ENCODE measurements around the gene CFAP251.

CFAP251 gene

DNA sequence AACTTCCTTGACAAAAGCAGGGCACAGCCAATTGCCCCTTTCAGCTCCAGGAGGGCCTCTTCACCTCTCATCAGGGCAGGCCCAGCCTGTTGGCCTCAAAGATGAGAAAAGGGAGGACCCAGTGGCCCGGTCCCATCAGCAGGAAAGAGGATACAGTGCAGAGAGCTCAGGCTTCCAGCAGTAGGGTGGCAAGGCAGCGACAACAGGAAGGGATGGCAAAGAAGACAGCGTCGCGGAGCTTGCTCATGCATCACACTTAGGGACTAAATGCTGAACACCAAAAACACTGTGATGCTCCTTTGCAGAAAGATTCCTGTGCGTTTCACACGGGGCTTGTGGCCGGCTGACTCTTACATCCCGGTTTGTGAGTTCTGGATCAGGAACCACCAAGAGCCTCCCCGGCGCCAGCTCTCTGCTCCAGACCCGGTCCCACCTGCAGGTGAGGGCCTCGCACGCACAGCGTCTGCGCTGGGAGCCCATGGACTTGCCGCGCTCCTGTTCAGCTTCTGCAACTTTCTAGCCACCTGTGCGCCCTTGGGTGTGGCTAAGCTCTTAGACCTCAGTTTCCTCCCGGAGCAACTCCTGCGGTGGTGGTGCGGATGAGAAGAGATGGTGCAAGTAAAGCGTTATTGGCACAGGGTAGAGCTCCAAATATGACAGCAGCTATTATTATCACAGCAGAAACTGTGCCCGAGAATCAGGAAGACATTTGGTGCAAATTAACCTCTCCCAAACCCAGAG lies 88.0 kb downstream of the CFAP251 start:
- no peak for DNase-seq

DNA sequence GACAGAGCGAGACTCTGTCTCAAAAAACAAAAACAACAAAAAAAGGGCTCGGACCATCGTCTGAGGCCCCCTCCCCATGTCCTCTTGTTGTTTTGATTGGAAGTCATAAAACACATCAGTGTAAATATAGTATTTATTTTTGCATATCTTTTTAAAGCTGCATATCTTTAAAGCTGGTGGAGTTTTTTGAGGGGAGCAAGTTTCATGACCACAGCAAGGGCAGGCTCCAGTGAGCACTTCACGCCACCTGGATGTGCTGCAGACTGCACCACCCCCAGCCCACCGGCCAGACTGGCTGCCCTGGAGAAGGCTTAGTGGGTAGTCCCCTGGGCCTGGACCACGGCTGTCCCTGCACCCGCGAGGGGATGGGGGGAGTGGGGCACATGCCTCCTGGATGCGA lies 91.3 kb downstream of the CFAP251 start:
- no peak for DNase-seq

DNA sequence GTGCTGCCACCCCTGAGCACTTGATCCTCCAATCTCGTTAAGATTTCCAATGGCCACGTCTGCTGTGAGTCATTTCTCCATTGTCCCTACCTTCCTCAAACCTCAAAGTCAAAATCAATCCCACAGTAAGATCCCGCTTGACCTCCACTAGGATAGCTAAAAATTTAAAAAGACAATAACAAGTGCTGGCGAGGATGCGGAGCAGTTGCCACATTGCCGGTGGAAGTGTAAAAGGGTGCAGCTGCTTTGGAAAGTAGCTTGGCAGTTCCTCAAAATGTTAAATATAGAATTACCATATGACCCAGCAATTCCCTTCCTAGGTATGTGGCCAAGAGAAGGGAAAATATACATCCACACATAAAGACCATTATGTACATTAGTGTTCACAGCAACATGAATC lies 93.8 kb downstream of the CFAP251 start:
- DNase-seq = no peak

DNA sequence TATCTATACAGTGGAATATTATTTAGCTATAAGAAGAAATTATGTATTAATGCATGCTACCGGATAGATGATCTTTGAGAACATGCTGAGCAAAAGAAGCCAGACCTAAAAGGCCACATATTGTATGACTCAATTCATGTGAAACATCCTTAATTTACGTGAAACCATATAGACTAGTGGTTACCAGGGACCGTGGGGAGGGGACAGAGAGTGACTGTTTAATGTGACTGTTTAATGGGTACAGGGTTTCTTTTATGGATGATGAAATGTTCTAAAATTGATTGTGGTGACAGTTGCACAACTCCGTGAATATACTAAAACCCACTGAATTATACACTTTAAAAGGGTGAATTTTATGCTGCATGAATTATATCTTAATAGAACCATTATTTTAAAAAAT lies 94.7 kb downstream of the CFAP251 start:
- no peak for DNase-seq

DNA sequence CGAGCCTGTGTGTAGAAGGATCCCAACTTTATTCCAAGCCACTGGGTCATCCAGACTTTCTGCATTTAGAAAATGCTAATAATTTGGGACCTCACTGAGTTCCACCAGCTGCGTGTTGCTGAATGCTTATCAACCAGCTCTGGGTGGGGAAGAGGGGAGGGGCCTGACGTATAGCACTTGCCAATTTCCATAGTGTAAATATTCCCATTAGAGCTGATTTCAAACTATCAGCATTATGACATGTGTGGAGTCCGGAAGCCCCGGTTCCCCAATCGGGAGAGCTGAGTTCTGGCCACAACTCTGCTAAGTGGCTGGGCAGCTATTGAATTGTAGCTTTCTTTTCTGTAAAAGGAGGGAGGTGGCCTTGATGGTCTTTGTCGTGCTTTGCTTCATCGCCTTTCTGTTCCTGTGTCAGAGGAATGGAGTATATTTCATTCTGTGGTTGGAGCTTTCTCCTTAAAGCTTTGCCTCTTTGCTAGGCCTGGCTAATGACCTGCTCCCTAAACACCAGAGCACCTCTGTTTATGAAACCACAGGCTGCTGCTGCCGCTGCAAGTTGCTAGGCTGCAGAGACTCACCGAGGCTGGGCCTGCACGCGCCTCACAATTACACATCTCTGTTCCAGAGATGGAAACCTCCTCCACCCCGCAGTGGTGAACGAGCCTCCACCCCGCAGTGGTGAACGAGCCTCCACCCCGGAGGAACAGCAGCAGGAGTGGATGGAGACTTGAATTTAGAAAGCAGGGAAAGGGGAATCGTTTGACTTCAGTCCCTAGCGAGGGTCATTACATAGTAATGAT lies 95.6 kb downstream of the CFAP251 start:
- no peak for DNase-seq

DNA sequence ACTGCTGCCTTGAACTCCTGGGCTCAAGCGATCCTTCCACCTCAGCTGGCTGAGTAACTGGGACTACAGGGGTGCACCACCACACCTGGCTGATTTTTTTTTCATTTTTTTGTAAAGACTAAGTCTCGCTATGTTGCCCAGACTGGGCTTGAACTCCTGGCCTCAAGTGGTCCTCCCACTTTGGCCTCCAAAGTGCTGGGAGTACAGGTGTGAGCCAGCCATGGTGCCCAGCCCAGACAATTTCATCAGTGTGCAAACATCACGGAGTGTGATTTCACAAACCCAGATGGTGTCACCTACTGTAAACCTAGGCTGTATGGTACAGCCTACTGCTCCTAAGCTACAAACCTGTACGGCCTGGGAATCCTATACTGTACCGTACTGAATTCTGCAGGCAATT lies 96.4 kb downstream of the CFAP251 start:
- no peak for DNase-seq

DNA sequence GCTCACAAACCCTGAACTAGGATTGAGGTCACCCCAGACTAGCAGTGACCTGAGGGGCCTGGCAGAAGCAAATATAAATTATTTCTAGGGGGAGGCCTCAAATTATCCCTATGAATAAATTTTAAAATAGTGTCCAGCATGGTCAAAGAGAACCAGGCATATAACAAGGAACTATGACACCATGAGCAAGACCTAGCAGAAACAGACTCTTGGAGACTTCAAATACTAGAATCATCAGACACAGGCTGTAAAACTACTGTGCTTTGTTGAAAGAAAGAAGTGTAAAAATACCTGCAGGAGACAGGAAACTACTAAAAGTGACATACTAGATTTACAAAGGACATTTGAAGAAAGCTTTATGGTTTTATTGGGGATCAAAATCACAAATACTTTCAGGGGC lies 100.1 kb downstream of the CFAP251 start:
- DNase-seq = no peak

DNA sequence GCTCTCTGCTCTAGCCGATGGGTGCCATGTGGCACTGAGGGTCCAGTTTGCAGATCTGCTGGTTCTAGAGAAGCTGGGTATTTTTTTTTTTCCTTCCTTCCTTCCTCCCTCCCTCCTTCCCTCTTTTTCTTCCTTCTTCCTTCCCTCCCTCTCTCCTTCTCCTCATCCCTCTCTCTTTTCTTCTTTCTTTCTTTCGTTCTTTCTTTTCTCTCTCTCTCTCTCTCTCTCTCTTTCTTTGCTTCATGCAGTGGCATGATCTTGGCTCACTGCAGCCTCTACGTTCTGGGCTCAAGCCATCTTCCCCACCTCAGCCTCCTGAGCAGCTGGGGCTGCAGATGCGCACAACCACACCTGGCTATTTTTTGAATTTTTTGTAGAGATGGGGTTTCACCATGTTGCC lies 100.5 kb downstream of the CFAP251 start:
- DNase-seq = no peak

DNA sequence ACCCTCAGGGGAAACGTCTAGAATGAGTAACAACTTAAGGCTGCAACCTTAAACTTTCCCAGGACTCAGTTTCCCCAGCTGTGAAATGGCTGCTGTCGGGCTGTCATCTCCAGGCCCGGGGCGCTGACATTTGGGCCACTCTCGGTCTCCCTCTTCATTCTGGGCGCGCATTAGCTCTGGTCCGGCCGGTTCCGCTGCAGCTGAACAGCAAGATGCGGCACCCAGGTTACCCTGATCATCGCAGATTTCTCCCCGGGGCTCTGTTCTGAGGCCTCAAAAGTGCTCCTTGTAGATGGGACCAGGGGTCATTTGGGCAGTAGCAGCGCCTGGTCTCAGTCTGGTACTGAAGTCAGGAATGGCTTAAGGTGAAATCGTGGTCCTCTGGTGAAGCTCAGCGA lies 102.4 kb downstream of the CFAP251 start:
- no peak for DNase-seq

DNA sequence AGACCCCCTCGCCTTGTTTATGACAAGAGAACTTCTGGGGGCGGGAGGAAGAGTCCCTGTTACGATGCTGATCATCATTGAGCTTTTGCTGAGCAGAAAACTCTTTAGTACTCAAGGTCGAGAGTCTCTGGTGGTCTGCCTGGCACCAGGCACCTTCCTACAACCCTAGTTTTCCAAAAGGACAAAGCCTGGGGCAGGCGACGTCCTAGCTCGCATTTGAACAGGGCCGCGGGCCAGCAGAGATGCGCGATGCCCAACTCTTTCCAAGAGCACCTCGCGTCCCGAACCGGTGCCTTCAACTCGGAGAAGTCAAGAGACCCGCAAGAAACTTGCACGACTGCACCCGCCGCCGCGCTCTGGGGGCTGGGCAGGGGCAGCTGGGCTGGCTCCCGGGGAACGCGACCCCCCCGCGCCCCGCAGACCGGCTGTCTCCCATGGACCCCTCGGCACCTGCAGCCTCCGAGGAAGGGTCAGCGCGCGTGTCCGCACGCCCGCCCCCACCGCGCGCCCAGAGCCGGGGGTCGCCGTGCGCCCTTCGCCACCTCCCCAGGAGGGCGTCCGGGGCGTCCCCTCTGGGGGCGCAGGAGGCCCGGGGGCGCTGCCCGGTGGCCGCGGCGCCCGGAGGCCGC lies 102.9 kb downstream of the CFAP251 start:
- DNase-seq = peak; percentile 44 to 48

DNA sequence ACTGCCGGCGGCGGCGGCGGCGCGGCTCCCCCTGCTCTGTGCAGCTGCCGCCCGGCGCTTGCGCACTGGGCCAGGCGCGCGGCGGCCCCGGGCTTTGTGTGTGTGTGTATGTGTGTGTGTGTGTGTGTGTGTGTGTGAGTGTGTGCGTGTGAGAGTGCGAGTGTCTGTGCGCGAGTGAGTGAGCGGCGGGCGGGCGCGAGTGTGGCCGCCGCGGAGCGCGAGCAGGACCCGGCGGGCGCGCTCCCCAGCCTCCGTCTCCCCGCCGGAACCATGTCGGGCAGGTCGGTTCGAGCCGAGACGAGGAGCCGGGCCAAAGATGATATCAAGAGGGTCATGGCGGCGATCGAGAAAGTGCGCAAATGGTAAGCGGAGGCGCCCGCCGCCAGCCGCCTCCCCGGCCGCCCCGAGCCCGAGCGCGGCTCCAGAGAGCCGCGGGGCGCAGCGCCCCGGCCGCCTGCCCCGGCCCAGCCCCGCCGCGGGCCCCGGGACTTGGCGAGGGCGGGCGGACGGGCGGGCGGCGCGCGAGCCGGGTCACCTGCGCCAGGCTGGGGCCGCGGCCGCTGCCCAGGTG lies 103.5 kb downstream of the CFAP251 start, which contains the start of gene BCL7A:
BCL7A (plus strand) TSS at position 63 of the 571 bp plus-strand sequence; CDS start at position 271, 208 bp downstream.
- DNase-seq = peak; percentile 72 to 75

DNA sequence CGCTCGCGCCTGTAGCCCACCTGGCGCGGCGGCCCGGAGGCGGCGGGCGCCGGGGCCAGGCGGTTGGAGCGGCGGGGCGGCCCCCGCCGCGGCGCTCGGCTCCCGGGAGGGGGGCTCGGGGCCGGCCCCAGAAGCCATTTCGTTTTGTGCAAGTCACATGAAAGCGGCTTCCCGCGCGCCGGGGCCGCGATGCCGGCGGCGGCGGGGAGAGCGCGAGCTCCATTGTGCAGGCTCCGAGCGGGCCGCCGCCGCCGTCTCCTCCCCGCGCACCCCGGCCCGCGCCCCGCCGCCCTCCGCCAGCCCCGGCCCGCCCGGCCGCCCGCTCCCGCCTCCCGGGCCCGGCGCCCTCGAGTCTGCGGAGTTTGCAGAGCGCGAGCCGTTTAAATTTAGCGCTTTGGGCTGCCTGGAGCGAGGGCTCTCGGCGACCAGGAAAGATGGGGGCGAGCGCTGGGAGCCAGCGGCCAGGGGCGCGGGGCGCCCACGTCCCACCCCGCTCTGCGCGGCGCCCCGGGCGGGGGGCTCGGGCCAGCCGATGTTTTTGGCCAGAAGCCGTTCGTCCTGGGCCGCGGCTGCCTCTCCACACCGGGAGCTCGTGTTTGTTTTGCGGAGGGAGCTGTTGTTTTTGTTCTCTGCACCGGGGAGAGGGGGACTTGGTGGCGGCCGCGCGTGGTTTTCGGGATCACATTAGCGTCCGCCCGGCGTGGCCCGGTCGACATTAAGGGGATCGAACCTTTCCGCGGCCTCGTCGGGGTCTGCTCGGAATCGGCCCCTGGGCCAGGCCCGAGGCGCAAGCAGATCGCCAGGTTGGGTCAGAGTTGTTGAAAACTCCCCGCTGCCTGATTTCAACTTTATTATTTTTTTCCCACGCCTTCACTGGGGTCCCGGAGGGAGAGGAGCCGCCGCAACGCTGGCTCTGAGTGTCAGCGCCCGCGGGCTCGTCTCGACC lies 104.3 kb downstream of the CFAP251 start:
- peak; percentile 51 to 63 for DNase-seq

DNA sequence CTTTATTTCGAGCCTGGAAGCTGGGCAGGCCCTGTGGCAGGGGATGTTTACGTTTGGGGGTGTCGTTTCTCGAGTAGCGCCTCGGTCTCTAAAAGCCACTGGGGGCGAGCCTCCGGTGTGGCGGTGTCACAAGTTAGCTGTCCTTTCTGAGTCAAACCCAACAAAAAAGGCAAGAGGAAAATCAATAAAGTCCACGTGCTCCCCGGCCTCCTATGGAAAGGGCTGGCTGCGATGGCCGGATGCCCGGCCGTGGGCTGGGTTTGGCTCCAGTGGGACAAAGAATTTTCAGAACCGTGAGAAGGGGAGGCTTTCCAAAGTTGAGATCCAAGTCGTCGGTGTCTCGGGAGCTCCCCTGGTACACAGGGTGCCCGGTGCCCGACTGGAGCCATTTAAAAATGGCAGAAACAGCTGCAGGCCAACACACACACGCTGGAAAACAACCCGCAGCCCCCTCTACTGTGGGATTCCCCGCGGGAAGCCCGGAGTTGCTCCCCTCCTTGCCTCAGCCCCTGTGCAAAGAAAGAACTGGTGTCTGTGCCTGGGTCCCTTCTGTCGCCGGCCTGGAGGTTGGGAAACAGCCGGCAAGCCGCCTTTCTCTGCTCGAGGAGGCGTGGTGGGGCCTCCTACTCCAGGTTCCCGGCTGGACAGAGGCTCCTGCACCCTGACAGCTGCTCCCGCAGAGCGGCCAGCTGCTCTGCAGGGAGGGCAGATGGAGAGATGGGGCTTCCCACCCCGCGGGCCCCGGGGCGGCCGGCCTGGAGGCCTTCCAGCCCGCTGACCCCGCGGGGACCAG lies 105.1 kb downstream of the CFAP251 start:
- peak; percentile 48 to 49 for DNase-seq

DNA sequence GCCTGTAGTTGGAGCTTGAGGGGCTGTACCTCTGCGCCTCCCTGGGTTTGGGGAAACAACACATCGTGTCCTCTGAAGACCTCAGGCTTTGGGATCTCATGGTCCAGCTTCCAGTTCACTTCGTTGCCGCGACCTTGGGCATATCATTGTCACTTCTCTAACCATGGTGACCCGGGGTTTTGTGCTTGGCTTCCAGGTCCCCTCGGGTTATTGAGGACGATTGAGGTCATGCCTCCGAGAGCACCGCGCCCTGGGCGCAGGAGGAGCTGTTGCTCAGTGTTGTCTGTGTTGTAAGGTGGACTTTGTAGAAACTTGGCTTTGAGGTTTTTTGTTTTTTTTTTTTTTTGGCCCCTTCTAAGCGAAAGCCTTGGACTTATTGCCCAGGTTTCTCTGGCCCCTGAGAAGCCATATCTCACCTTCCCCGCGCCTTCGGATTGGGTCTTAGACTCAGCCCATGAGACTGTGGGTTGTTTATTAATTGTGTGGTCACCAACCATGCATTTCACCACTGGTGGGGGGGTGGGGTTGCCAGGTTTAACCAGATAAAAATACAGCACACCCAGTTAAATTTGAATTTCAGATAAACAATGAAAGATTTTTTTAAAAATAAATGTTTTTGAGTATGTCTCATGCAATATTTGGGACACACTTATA lies 105.9 kb downstream of the CFAP251 start:
- DNase-seq = no peak

DNA sequence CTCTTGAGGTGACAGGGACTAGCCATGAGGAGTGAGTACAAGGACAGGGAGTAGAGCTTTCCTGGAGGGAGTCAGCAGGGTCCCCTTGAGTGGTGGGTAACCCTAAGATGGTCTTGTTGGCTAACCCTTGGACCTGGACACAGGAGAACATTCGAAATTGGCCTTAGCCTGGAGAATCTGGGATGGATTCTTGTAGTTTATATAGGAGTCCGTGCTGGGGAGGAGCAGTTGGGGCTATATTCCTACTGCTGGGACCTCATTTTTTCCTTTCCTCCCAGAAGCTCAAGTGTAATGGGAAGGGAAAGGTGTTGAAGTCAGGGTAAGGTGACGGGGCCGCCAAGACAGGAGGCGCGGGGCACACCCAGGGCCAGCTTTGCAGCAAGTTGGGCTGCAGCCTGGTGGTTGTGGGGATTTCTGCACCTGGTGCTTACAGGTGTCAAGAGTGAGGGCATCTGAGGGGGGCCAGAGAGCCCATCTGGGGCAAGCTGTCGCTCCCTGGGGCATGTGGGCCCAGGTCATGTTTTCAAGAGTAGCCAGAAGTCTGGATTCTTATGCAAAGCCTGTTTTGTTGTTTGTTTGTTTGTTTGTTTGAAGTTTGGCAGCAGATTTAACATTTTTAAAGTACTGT lies 108.4 kb downstream of the CFAP251 start:
- no peak for DNase-seq

DNA sequence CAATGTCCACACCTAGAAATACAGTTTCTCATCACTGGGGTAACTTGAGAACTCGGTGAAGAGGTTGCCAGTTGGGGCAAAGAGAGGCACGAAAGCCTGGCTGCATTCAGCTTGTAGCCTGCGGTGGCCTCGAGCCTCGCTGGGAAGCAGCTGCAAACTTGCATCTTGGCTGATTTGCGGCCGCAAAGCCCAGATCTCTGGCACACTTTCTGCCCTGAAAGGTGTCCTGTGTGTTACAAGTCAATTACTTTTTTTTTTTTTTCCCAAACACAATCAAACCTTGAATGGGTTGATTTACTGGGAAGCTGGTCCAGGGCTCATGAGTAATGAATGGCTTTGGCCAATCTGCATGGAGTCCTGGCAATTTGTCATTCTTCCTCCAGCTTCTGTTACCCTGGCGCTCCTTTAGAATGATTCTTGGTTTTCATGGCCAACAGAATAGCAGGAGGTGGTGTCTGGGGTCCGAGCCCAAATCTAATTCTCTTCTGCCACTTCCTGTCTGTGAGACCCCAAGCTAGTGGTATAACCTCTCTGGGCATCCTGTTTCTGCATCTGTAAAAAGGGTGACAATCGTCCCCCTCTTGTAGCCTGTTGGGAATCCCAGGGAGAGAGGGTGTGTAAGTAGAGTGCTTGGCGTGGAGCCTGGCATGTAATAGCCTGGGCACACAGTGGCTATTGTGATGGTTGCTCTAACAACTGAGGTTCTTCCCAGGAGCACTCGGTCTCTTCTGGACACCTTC lies 109.9 kb downstream of the CFAP251 start:
- no peak for DNase-seq

DNA sequence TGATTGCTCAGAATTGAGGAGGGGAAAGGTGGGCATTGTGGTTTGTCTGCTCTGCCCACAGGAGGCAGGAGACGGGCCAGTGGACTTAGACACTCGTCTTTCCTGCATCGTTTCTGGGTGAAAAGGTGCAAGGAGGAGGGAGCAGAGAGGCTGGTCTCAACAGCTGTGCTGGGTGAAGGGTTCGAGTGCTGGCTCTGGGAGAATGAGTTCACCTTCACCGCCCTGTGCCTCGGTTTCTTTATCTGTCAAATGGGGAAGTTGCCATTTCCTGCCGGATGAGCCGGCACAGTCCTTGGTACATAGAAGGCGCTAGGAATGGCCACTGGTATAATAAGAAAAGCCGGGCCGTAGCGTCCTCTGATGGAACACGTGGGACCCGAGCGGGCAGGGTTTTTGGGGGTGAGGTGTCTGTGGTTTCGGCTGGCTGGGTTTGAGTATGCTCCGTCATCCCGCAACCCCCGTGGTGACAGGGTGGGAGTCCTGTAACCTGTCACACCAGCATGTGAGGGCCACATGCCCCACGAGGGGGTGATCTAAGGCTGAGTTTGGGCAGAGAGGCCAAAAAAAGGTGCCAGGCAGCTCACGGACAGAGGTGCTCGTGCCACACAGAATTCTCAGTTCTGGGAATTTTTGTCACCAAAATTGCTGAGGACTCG lies 110.6 kb downstream of the CFAP251 start:
- DNase-seq = peak; percentile 75 to 79

DNA sequence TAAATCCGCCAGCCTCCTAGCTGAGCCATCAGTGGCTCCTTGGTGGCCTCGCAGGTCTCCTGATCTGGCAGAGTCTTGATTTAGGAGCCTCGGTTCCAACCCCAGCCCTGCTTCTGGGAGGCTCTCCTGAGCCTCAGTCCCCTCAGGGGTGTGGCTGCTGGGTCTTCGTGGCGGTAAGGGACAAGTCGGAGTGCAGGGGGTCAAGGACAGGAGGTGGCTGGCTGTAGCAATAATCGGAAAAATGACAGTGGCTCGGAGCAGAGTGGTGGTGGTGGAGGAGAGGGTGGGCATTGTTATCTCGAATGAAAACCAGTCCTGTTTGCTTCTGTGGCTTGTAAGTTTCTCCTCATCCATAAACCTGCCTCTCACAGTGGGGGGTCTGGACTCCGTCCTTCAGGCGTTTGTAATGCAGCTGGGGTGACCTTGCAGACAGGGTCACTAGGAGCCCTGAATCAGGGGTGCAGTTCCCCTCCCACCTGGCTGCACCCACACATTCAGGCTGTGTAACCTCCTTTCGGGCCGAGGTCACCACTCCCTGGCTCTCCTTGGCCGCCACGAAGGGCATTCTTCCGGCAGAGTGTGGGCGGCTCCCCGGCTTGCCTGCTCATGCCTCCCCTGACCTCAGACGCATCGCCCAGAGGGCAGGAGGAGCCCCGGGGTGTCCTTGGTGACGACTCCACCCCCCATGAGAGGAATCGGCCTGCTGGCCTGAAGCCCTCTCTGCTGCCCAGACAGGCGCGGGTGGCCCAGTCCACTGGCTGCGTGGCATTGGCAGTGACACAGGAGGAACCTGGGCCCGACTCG lies 111.4 kb downstream of the CFAP251 start:
- no peak for DNase-seq
